Transverse colon (tissue), 3 donors: ENCODE results near the gene TRHDE.

ENCODE experiments used
- EP300 ChIP-seq: sonication (generic); formaldehyde crosslinking; IDR thresholded peaks from one replicate; pipeline ENCODE4 v1.6.1; 2017; ENCODE audit warnings: antibody characterized with exemption, low read depth
- TF ChIP-seq, protein P1 (sequence below), 5 experiments: fragments of 200-600 bp in 3 of 5; fragments of 450-650 bp in 2 of 5; sonication (generic) in 3 of 5; IDR thresholded peaks; 1 replicate in 2 of 5; 2 replicates in 3 of 5; pipeline ENCODE4 v1.5.1; 2016 to 2017; ENCODE audit warnings: antibody characterized with exemption in 5 of 5, inconsistent platforms in 3 of 5, mild to moderate bottlenecking in 2 of 5, moderate library complexity in 1 of 5

DNA sequence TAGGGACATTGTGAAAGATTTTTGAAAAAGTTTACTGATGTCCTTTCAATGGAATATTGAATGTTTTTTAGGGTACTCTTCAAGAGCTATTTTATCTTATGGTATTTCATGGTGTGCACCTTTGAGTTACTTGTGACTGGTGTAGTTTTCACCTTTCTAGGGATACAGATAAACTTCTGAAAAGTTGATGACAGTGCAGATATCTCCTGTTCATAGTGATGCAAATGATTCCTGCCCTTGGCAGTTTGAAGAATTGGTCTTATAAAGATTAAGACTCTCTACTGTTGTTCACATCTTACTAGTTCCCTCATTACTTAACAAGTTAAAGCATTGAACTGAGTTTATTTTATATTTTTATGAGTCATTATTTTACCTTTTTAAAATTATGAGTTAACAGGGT lies 408.9 kb downstream of the TRHDE start:
- TF ChIP-seq, protein P1, sequence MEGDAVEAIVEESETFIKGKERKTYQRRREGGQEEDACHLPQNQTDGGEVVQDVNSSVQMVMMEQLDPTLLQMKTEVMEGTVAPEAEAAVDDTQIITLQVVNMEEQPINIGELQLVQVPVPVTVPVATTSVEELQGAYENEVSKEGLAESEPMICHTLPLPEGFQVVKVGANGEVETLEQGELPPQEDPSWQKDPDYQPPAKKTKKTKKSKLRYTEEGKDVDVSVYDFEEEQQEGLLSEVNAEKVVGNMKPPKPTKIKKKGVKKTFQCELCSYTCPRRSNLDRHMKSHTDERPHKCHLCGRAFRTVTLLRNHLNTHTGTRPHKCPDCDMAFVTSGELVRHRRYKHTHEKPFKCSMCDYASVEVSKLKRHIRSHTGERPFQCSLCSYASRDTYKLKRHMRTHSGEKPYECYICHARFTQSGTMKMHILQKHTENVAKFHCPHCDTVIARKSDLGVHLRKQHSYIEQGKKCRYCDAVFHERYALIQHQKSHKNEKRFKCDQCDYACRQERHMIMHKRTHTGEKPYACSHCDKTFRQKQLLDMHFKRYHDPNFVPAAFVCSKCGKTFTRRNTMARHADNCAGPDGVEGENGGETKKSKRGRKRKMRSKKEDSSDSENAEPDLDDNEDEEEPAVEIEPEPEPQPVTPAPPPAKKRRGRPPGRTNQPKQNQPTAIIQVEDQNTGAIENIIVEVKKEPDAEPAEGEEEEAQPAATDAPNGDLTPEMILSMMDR (IDR thresholded peaks at IDR 0.05) = no peak
- TF ChIP-seq EP300 = no peak
